ENCODE measurements around the gene IL31RA.

The IL31RA gene

DNA sequence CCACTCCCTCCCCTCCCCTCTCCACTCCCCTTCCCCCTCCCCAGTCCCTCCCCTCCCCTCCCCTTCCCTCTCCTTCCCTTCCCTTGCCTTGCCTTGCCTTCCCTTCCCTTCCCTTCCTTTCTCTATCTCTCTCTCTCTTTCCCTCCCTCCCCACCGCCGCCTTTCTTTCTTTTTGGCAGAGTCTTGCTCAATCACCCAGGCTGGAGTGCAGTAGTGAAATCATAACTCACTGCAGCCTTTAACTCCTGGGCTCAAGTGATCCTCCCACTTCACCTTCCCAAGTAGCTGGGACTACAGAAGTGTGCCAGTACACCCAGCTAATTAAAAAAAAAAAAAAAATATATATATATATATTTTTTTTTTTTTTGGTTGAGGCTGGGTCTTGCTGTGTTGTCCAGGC is 45.5 kb downstream of the IL31RA start:
- no peak for DNase-seq (ENCODE audit: low spot score)
- in situ Hi-C loops (cut with MboI; ENCODE audit: low pct_unique_long_range_greater_than_20kb, low sequenced_read_pairs, unreplicated experiment), result no loop called here

DNA sequence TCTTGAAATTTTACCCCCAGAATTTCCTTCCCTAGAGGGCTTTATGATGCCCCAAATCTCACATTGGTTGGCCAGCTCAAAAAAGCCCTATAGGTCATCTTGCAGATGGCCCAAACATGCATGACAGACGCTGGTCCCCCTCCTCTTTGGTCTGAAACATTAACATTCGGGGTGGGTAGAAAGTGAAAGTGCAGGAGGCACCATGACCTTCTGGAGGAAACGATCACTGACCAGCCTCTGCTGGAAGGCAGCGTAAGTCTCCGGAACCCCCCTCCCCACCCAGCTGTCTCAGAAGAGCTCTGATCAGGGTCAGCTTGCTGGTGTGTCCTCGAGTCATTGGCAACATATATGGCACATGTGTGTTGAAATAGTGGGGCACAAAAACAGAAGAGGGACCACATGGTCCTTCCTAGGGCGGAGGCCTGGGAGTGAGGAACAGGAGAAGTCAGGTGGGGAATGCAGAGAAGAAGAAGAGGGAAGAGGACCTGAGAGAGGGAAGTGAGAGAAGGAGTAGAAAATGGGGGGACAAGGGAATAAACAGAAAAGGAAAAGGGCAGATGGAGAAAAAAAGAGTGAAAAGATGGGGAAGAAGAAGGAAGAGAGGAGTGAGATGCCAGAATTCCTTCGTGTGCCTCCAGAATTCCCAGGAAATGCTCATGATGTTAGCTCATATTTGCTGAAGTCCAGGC is 46.2 kb downstream of the IL31RA start:
- TF ChIP-seq, protein P1, sequence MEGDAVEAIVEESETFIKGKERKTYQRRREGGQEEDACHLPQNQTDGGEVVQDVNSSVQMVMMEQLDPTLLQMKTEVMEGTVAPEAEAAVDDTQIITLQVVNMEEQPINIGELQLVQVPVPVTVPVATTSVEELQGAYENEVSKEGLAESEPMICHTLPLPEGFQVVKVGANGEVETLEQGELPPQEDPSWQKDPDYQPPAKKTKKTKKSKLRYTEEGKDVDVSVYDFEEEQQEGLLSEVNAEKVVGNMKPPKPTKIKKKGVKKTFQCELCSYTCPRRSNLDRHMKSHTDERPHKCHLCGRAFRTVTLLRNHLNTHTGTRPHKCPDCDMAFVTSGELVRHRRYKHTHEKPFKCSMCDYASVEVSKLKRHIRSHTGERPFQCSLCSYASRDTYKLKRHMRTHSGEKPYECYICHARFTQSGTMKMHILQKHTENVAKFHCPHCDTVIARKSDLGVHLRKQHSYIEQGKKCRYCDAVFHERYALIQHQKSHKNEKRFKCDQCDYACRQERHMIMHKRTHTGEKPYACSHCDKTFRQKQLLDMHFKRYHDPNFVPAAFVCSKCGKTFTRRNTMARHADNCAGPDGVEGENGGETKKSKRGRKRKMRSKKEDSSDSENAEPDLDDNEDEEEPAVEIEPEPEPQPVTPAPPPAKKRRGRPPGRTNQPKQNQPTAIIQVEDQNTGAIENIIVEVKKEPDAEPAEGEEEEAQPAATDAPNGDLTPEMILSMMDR (IDR thresholded peaks at IDR 0.05; ENCODE audit: extremely low read depth, insufficient read depth, missing control alignments), result no peak
- in situ Hi-C loops (cut with MboI; ENCODE audit: low pct_unique_long_range_greater_than_20kb, low sequenced_read_pairs, unreplicated experiment), result no loop called here
- no peak for DNase-seq (ENCODE audit: low spot score)

More for the DNA sequence above, 45.5 kb downstream of the IL31RA start:
- TF ChIP-seq, protein P1 (IDR thresholded peaks at IDR 0.05; ENCODE audit: extremely low read depth, insufficient read depth, missing control alignments), result no peak

DNA sequence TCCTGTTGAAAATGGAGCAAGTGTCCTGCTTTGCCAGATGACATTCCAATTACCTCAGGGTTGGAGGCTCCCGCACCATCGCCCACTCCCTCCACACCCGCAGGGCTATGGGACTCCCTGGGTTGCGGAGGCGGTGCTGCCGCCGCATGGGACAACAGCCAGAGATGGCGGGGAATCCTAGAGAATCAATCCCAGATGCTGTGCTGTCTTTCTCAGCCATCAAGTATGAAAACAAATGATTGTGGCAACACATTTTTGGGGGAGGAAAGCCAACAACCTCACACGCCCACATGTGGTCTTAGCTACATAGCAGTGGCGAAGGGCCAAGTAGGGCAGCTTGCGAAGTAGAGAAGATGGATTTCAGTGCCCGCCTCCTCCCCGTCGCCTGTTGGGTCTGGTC is 46.7 kb downstream of the IL31RA start:
- TF ChIP-seq, protein P1 (IDR thresholded peaks at IDR 0.05; ENCODE audit: extremely low read depth, insufficient read depth, missing control alignments), result no peak
- DNase-seq (ENCODE audit: low spot score), result no peak
- in situ Hi-C loops (cut with MboI; ENCODE audit: low pct_unique_long_range_greater_than_20kb, low sequenced_read_pairs, unreplicated experiment), result no loop called here

DNA sequence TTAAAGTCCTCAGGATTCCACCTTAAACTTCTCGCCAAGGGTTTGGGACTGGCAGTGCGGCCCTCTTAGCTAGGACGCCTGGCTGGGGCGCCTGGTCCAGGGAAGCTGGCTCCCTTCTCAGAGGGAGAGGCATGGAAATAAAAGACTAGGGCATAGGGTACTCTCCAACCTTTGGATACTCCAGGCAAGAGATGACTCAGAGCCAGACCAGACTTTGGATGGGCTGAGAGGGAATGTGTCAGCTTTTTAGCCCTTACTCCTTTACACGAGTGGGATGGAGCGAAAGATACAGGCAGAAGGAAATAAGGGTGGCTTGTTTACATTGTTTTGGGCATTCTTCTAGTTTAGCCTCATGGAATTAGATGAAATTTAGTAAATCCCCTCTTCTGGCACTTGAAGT is 48.2 kb downstream of the IL31RA start:
- TF ChIP-seq, protein P1 (IDR thresholded peaks at IDR 0.05; ENCODE audit: extremely low read depth, insufficient read depth, missing control alignments), result no peak
- DNase-seq (ENCODE audit: low spot score), result no peak
- in situ Hi-C loops (cut with MboI; ENCODE audit: low pct_unique_long_range_greater_than_20kb, low sequenced_read_pairs, unreplicated experiment), result no loop called here

DNA sequence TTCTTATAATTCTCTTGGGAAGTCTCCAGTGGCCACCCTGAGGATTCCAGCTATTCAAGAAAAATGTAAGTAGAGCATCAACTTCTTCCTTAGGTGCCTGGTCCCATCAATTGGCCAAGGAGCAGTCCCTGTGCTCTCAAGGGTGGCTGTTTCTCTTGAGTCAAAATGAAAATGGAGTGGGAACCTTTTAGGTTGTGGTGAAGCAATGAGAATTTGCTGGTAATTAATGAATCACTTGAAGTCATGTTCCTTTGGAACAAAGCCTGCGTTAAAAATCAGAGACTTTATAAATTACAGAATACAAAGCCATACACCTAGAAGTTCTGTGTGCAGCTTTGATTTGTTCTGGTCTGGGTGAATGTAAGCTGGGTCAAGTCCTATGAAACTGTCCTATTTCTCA is 48.9 kb downstream of the IL31RA start:
- TF ChIP-seq, protein P1 (IDR thresholded peaks at IDR 0.05; ENCODE audit: extremely low read depth, insufficient read depth, missing control alignments), result no peak
- in situ Hi-C loops (cut with MboI; ENCODE audit: low pct_unique_long_range_greater_than_20kb, low sequenced_read_pairs, unreplicated experiment), result no loop called here
- peak; percentile 44 for DNase-seq (ENCODE audit: low spot score)

DNA sequence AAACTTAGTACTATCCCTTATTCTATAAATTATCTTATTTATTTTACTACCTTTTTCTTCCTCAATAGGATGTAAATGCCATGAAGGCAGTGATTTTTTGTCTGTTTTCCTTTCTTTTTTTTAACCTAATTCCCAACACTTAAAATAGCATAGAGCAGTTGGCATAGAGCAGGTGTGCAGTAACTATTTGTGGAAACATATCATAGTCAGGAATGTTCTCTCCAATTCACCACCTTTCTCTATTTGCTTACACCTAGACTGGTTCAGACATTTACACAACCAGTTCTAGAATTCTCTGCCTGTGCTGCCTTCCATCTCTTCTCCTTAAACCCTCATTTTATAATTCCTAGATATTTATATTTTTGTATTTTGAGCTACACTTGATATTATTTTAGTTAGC is 49.6 kb downstream of the IL31RA start:
- in situ Hi-C loops (cut with MboI; ENCODE audit: low pct_unique_long_range_greater_than_20kb, low sequenced_read_pairs, unreplicated experiment), result no loop called here
- TF ChIP-seq, protein P1 (IDR thresholded peaks at IDR 0.05; ENCODE audit: extremely low read depth, insufficient read depth, missing control alignments), result no peak
- no peak for DNase-seq (ENCODE audit: low spot score)

All from GM13977 (cell line).